HepG2 (cell line): Measurements from ENCODE around the gene MECR. TPM values are rescaled to one million over a fixed set of nuclear protein-coding genes. Genes with fewer than 3 reads are reported as not detected.

Experiments
- BCL6 ChIP-seq: IDR thresholded peaks from 2 replicates; pipeline ENCODE4 v1.6.1; 2016; ENCODE audit warnings: missing genetic modification reagents, missing compliant biosample characterization
- ELF1 ChIP-seq: sonication (generic); formaldehyde crosslinking; IDR thresholded peaks from 2 replicates; pipeline ENCODE4 v1.4.0; 2020; ENCODE audit warnings: missing genetic modification reagents
- EP300 ChIP-seq, 3 experiments: sonication (generic) in 1 of 3; formaldehyde crosslinking in 1 of 3; IDR thresholded peaks; 2 replicates each; pipeline versions ENCODE4 v1.5.1 to v1.6.1; 2011 to 2020; ENCODE audit warnings: low read depth in 2 of 3, low read length in 2 of 3, borderline replicate concordance in 1 of 3, improper control_type of control experiment in 1 of 3, mild to moderate bottlenecking in 1 of 3, missing genetic modification reagents in 1 of 3, moderate library complexity in 1 of 3
- FOXC1 ChIP-seq: sonication (generic); formaldehyde crosslinking; IDR thresholded peaks from 2 replicates; pipeline ENCODE4 v1.8.0; 2022; ENCODE audit warnings: mild to moderate bottlenecking, missing genetic modification reagents, borderline replicate concordance
- GLI4 ChIP-seq: sonication (generic); formaldehyde crosslinking; IDR thresholded peaks from 2 replicates; pipeline ENCODE4 v1.5.1; 2020; ENCODE audit warnings: missing genetic modification reagents, mild to moderate bottlenecking, moderate library complexity, borderline replicate concordance
- MIER2 ChIP-seq: IDR thresholded peaks from 2 replicates; pipeline ENCODE4 v1.6.1; 2016; ENCODE audit warnings: missing biosample characterization, missing genetic modification reagents
- POLR2G ChIP-seq: fragments of 200-400 bp; formaldehyde crosslinking; IDR thresholded peaks from 2 replicates; pipeline ENCODE4 v1.6.1; 2018; ENCODE audit warnings: mild to moderate bottlenecking, low read depth, low read length, moderate library complexity
- SOX13 ChIP-seq, 3 experiments: fragments of 450-650 bp in 1 of 3; sonication (generic) in 1 of 3; formaldehyde crosslinking in 1 of 3; IDR thresholded peaks in 2 of 3; conservative IDR thresholded peaks in 1 of 3; 2 replicates each; pipeline versions ENCODE4 v1.5.0 to v1.6.1; 2016 to 2020; ENCODE audit warnings: antibody characterized with exemption in 1 of 3, mild to moderate bottlenecking in 1 of 3, missing compliant biosample characterization in 1 of 3, missing genetic modification reagents in 1 of 3, moderate library complexity in 1 of 3
- STAG1 ChIP-seq: sonication (generic); formaldehyde crosslinking; IDR thresholded peaks from 2 replicates; pipeline ENCODE4 v1.4.0; 2020; ENCODE audit warnings: missing genetic modification reagents
- ZFP90 ChIP-seq: sonication (generic); formaldehyde crosslinking; IDR thresholded peaks from 2 replicates; pipeline ENCODE4 v1.8.0; 2022; ENCODE audit warnings: missing genetic modification reagents, mild to moderate bottlenecking, inconsistent platforms, borderline replicate concordance
- ZNF275 ChIP-seq: sonication (generic); formaldehyde crosslinking; IDR thresholded peaks from 2 replicates; pipeline ENCODE4 v1.8.0; 2022; ENCODE audit warnings: missing genetic modification reagents, mild to moderate bottlenecking, inconsistent platforms, borderline replicate concordance
- ZNF562 ChIP-seq: sonication (generic); formaldehyde crosslinking; IDR thresholded peaks from 2 replicates; pipeline ENCODE4 v1.8.0; 2022; ENCODE audit warnings: missing genetic modification reagents, borderline replicate concordance
- ZNF639 ChIP-seq: conservative IDR thresholded peaks from 2 replicates; pipeline ENCODE4 v1.6.1; 2018; ENCODE audit warnings: missing genetic modification reagents
- ZNF644 ChIP-seq: IDR thresholded peaks from 2 replicates; pipeline ENCODE4 v1.6.1; 2016; ENCODE audit warnings: low read depth
- ZNF703 ChIP-seq: sonication (generic); formaldehyde crosslinking; IDR thresholded peaks from 2 replicates; pipeline ENCODE4 v1.5.1; 2020; ENCODE audit warnings: missing genetic modification reagents, mild to moderate bottlenecking, moderate library complexity, borderline replicate concordance
- ZNF746 ChIP-seq: sonication (generic); formaldehyde crosslinking; IDR thresholded peaks from 2 replicates; pipeline ENCODE4 v1.8.0; 2022; ENCODE audit warnings: mild to moderate bottlenecking, missing genetic modification reagents
- ZNF850 ChIP-seq: sonication (generic); formaldehyde crosslinking; conservative IDR thresholded peaks from 2 replicates; pipeline ENCODE4 v1.9.0; 2021; ENCODE audit warnings: mild to moderate bottlenecking, missing genetic modification reagents
- polyA plus RNA-seq, 8 experiments: library from polyadenylated mRNA; depleted of rRNA in 3 of 8; stranded (reverse) in 7 of 8; unstranded in 1 of 8; fragments of >200 nt; fragmentation: Illumina TruSeq in 4 of 8; extraction: Trizol in 4 of 8; gene quantifications; 2 replicates each; pipeline versions ENCODE4 v1.2.1 to v1.2.3, GENCODE V29; 2011 to 2016; ENCODE audit warnings: low read depth in 4 of 8, missing spikeins in 1 of 8, mixed read lengths in 1 of 8; ENCODE audit not compliant: insufficient read depth in 1 of 8
- total RNA-seq, 5 experiments: library from RNA; depleted of rRNA; stranded (reverse); fragments of >200 nt; fragmentation: Illumina TruSeq; extraction: Trizol; gene quantifications; 2 replicates each; pipeline ENCODE4 v1.2.3, GENCODE V29; 2016; ENCODE audit warnings: low read depth in 1 of 5
- TF ChIP-seq, protein P1 (sequence below): sonication (generic); formaldehyde crosslinking; conservative IDR thresholded peaks from 2 replicates; pipeline ENCODE4 v1.4.0; 2020; ENCODE audit warnings: missing genetic modification reagents
- TF ChIP-seq, protein P2 (sequence below): IDR thresholded peaks from 2 replicates; pipeline ENCODE4 v1.6.1; 2016; ENCODE audit warnings: missing genetic modification reagents, missing compliant biosample characterization
- TF ChIP-seq, protein P3 (sequence below): sonication (generic); formaldehyde crosslinking; IDR thresholded peaks from 2 replicates; pipeline ENCODE4 v1.4.0; 2020; ENCODE audit warnings: missing genetic modification reagents
- TF ChIP-seq, protein P4 (sequence below): sonication (generic); formaldehyde crosslinking; IDR thresholded peaks from 2 replicates; pipeline ENCODE4 v1.5.1; 2020; ENCODE audit warnings: mild to moderate bottlenecking, moderate library complexity, missing genetic modification reagents

MECR gene
- total and polyA plus RNA-seq, 2 of the 13 experiments (the other 11 are each of a cell fraction or from before 2014, with no cell fraction given) = 18.8 to 24.9 TPM

DNA sequence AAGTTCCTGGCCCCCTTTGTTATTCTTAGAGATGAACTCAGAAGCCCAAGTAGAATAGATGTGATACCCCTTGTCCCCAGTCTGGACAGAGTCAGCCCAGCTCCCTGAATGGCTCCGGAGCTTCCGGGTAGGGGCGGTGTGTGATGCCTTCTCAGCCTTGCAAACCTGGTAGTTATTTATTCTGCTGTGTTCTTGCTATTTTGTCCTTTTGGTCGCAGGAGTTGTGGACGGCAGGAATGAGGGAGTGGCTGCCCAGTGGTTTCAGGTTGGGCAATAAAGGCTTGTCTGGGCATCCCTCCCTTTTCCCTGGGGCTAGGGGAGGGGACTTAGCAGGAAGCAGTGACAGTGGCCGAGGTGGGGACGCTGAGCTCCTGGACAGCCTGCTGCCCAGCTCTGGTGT is 8.4 kb upstream of the MECR start (continued):
- TF ChIP-seq ZNF275 (CRISPR knock-in tag) = no peak
- TF ChIP-seq, protein P1, sequence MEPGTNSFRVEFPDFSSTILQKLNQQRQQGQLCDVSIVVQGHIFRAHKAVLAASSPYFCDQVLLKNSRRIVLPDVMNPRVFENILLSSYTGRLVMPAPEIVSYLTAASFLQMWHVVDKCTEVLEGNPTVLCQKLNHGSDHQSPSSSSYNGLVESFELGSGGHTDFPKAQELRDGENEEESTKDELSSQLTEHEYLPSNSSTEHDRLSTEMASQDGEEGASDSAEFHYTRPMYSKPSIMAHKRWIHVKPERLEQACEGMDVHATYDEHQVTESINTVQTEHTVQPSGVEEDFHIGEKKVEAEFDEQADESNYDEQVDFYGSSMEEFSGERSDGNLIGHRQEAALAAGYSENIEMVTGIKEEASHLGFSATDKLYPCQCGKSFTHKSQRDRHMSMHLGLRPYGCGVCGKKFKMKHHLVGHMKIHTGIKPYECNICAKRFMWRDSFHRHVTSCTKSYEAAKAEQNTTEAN = peak; percentile 74
- TF ChIP-seq, protein P2, sequence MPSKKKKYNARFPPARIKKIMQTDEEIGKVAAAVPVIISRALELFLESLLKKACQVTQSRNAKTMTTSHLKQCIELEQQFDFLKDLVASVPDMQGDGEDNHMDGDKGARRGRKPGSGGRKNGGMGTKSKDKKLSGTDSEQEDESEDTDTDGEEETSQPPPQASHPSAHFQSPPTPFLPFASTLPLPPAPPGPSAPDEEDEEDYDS = 0 out of 2 replicates have a peak, but pooled peaks have one; percentile 13
- TF ChIP-seq MIER2 (CRISPR knock-in tag) = no peak
- TF ChIP-seq POLR2G = peak; percentile 34; the same call in 1 of the 2 replicates
- 0 out of 2 replicates have a peak, but pooled peaks have one; percentile 5 for TF ChIP-seq STAG1
- TF ChIP-seq, protein P3, sequence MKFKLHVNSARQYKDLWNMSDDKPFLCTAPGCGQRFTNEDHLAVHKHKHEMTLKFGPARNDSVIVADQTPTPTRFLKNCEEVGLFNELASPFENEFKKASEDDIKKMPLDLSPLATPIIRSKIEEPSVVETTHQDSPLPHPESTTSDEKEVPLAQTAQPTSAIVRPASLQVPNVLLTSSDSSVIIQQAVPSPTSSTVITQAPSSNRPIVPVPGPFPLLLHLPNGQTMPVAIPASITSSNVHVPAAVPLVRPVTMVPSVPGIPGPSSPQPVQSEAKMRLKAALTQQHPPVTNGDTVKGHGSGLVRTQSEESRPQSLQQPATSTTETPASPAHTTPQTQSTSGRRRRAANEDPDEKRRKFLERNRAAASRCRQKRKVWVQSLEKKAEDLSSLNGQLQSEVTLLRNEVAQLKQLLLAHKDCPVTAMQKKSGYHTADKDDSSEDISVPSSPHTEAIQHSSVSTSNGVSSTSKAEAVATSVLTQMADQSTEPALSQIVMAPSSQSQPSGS = 0 out of 2 replicates have a peak, but pooled peaks have one; percentile 29
- peak in 1 of 2 experiments; percentile 5; a peak in 1 of 4 replicates for TF ChIP-seq EP300 (IDR thresholded peaks at IDR 0.05; ENCODE audit: low read depth in 2 of 2, low read length in 2 of 2)
- no peak for TF ChIP-seq EP300 (CRISPR knock-in tag; IDR thresholded peaks at IDR 0.05; ENCODE audit: borderline replicate concordance)
- TF ChIP-seq ZNF850 = no peak
- no peak for TF ChIP-seq ZFP90 (CRISPR knock-in tag)
- 0 out of 2 replicates have a peak, but pooled peaks have one; percentile 28 for TF ChIP-seq ZNF644 (CRISPR knock-in tag)
- TF ChIP-seq FOXC1 (CRISPR knock-in tag) = no peak
- peak; percentile 65 for TF ChIP-seq ELF1 (CRISPR knock-in tag)
- TF ChIP-seq ZNF746 (CRISPR knock-in tag) = peak; percentile 50; the same call in 1 of the 2 replicates
- TF ChIP-seq, protein P4, sequence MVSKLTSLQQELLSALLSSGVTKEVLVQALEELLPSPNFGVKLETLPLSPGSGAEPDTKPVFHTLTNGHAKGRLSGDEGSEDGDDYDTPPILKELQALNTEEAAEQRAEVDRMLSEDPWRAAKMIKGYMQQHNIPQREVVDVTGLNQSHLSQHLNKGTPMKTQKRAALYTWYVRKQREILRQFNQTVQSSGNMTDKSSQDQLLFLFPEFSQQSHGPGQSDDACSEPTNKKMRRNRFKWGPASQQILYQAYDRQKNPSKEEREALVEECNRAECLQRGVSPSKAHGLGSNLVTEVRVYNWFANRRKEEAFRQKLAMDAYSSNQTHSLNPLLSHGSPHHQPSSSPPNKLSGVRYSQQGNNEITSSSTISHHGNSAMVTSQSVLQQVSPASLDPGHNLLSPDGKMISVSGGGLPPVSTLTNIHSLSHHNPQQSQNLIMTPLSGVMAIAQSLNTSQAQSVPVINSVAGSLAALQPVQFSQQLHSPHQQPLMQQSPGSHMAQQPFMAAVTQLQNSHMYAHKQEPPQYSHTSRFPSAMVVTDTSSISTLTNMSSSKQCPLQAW (CRISPR knock-in tag) = peak; percentile 20; the same call in 1 of the 2 replicates
- TF ChIP-seq BCL6 (CRISPR knock-in tag) = peak; percentile 18; the same call in 1 of the 2 replicates
- TF ChIP-seq GLI4 = no peak
- TF ChIP-seq ZNF639 = 0 out of 2 replicates have a peak, but pooled peaks have one; percentile 43
- TF ChIP-seq ZNF703 (CRISPR knock-in tag) = no peak
- TF ChIP-seq SOX13 (IDR thresholded peaks at IDR 0.05) = no peak
- 0 out of 4 replicates have a peak, but pooled peaks of 1 of the 2 experiments have one; percentile 28 for TF ChIP-seq SOX13 (CRISPR knock-in tag; conservative IDR thresholded peaks at IDR 0.05 in 1 of 2, IDR thresholded peaks at IDR 0.05 in 1 of 2)
- TF ChIP-seq ZNF562 = no peak
